Left ventricle myocardium inferior (tissue), 1 donor: ENCODE measurements around the gene RBPJ. TPM values are rescaled to one million over a fixed set of nuclear protein-coding genes. Genes with fewer than 3 reads are reported as not detected.

ENCODE experiments used
- DNase-seq: peaks from one replicate; pipeline ENCODE4 v3.0.0-alpha.2; 2020
- H3K27ac ChIP-seq: fragments of 200-600 bp; replicated peaks from 2 replicates; pipeline ENCODE4 v1.8.0; 2021
- H3K27me3 ChIP-seq: fragments of 200-600 bp; 2 replicates; pipeline ENCODE4 v1.8.0; 2021; ENCODE audit warnings: low read depth
- H3K36me3 ChIP-seq: fragments of 200-600 bp; 2 replicates; pipeline ENCODE4 v1.8.0; 2021
- H3K4me1 ChIP-seq: fragments of 200-600 bp; 2 replicates; pipeline ENCODE4 v1.8.0; 2021
- H3K4me3 ChIP-seq: fragments of 200-600 bp; 2 replicates; pipeline ENCODE4 v1.8.0; 2021; ENCODE audit warnings: mild to moderate bottlenecking, moderate library complexity
- H3K9me3 ChIP-seq: fragments of 200-600 bp; replicated peaks from 2 replicates; pipeline ENCODE4 v1.8.0; 2021
- CTCF ChIP-seq: fragments of 200-600 bp; IDR thresholded peaks from 2 replicates; pipeline ENCODE4 v1.8.0; 2021; ENCODE audit warnings: antibody characterized with exemption, mild to moderate bottlenecking, borderline replicate concordance
- intact Hi-C: fragments of 100-400 bp; cut with micrococcal nuclease; formaldehyde crosslinking; loops from one replicate; pipeline ENCODE4 v1.11.0; 2022
- total RNA-seq: library from RNA; stranded (reverse); fragmentation: NEBNext Ultra II Directional; extraction: Animal tissue kit (Norgen Biotek cat#: 25700); gene quantifications from one replicate; pipeline ENCODE4 v1.2.1, GENCODE V29; 2021
- donor health status: DM: no; HTN: yes; CAD: no; lungs with severe emphysema.

The RBPJ gene
- total RNA-seq, 1 donor from 2014 or later, result 36.5 TPM

- Histone ChIP-seq H3K4me3 (no peak overlapping the region), H3K36me3 (no peaks in the 10 kb centered on the region), H3K9me3 (peaks cover 13% of the 10 kb centered on the region), H3K4me1 (no peaks in the 10 kb centered on the region), H3K27me3 (peaks cover 4% of the 10 kb centered on the region), H3K27ac (no peak overlapping the region)
- TF ChIP-seq CTCF, result no peak
- no peak for DNase-seq
- intact Hi-C loops, result loop anchor here (10.0 kb wide), 1 partner anchor 538 kb away; no protein-coding TSS in a partner anchor
Measured at GRCh38 chr4:26466578-26467270, 145.9 kb downstream of the RBPJ start.

GRCh38 chr4:26467724-26468123, 146.9 kb downstream of the RBPJ start:
- peaks cover 4% of the 10 kb centered on the region for H3K27me3 ChIP-seq
- no peak overlapping the region for H3K4me3 ChIP-seq
- no peaks in the 10 kb centered on the region for H3K36me3 ChIP-seq
- peaks cover 13% of the 10 kb centered on the region for H3K9me3 ChIP-seq
- H3K4me1 ChIP-seq, result no peaks in the 10 kb centered on the region
- TF ChIP-seq CTCF, result no peak
- intact Hi-C loops, result loop anchor here (10.0 kb wide), 1 partner anchor 537 kb away; no protein-coding TSS in a partner anchor
- DNase-seq, result no peak
- no peak overlapping the region for H3K27ac ChIP-seq

- no peak for TF ChIP-seq CTCF
- DNase-seq, result no peak
- intact Hi-C loops, result loop anchor here (10.0 kb wide), 1 partner anchor 536 kb away; no protein-coding TSS in a partner anchor
Measured at GRCh38 chr4:26468283-26468949, 147.6 kb downstream of the RBPJ start.

GRCh38 chr4:26468977-26469376, 148.2 kb downstream of the RBPJ start:
- intact Hi-C loops, result loop anchor here (10.0 kb wide), 1 partner anchor 536 kb away; no protein-coding TSS in a partner anchor
- H3K36me3 ChIP-seq, result no peaks in the 10 kb centered on the region

More at GRCh38 chr4:26468283-26468949, 147.6 kb downstream of the RBPJ start:
- Histone ChIP-seq H3K27ac (no peak overlapping the region), H3K4me3 (no peak overlapping the region), H3K27me3 (peaks cover 4% of the 10 kb centered on the region), H3K36me3 (no peaks in the 10 kb centered on the region), H3K9me3 (peaks cover 13% of the 10 kb centered on the region), H3K4me1 (no peaks in the 10 kb centered on the region)

GRCh38 chr4:26471890-26472289, 151.1 kb downstream of the RBPJ start:
- DNase-seq, result no peak
- Histone ChIP-seq H3K27me3 (no peaks in the 10 kb centered on the region), H3K27ac (no peak overlapping the region), H3K4me3 (no peak overlapping the region), H3K36me3 (no peaks in the 10 kb centered on the region), H3K4me1 (no peaks in the 10 kb centered on the region), H3K9me3 (peaks cover 10% of the 10 kb centered on the region)
- intact Hi-C loops, result no loop called here
- TF ChIP-seq CTCF, result no peak

More at GRCh38 chr4:26468977-26469376, 148.2 kb downstream of the RBPJ start:
- H3K4me1 ChIP-seq, result no peaks in the 10 kb centered on the region
- peaks cover 10% of the 10 kb centered on the region for H3K9me3 ChIP-seq
- H3K27ac ChIP-seq, result no peak overlapping the region
- H3K4me3 ChIP-seq, result no peak overlapping the region
- peaks cover 4% of the 10 kb centered on the region for H3K27me3 ChIP-seq
- DNase-seq, result no peak
- no peak for TF ChIP-seq CTCF
